Neural crest cell (in vitro differentiated cells): Measurements from ENCODE around the gene SP140. TPM values are rescaled to one million over a fixed set of nuclear protein-coding genes. Genes with fewer than 3 reads are reported as not detected.
"Not testable (repeated sequence)": the region's sequence is repeated elsewhere in the genome, so short reads cannot be mapped to it uniquely, and the experiment has no call there.

Experiments used
- DNase-seq: peaks from one replicate; pipeline ENCODE4 v3.0.0; 2021; ENCODE audit warnings: low read depth, mixed read lengths, low spot score
- H3K27ac Mint-ChIP-seq: one replicate; pipeline ENCODE4 v1.8.0; 2021; ENCODE audit warnings: mild to moderate bottlenecking, mixed read lengths; ENCODE audit not compliant: unreplicated experiment
- H3K27me3 Mint-ChIP-seq: 2 replicates; pipeline ENCODE4 v1.8.0; 2021; ENCODE audit warnings: low read depth, mild to moderate bottlenecking, mixed read lengths
- H3K36me3 Mint-ChIP-seq: 2 replicates; pipeline ENCODE4 v1.8.0; 2021; ENCODE audit warnings: low read depth, mild to moderate bottlenecking, mixed read lengths
- H3K4me1 Mint-ChIP-seq: 2 replicates; pipeline ENCODE4 v1.8.0; 2021; ENCODE audit warnings: mixed read lengths
- H3K4me3 Mint-ChIP-seq: one replicate; pipeline ENCODE4 v1.8.0; 2021; ENCODE audit warnings: mild to moderate bottlenecking, mixed read lengths
- H3K9me3 Mint-ChIP-seq: 2 replicates; pipeline ENCODE4 v1.8.0; 2021; ENCODE audit warnings: mixed read lengths
- CTCF ChIP-seq: fragments of 200-600 bp; sonication (generic); conservative IDR thresholded peaks from 2 replicates; pipeline ENCODE4 v1.5.0; 2021; ENCODE audit warnings: antibody characterized with exemption, mild to moderate bottlenecking
- total RNA-seq: library from RNA; stranded (reverse); gene quantifications from 2 replicates; pipeline ENCODE4 v1.2.1, GENCODE V29; 2021

SP140 gene
- total RNA-seq, 1 donor from 2014 or later: not detected

- H3K36me3 Mint-ChIP-seq: no peaks in the 10 kb centered on the region
- TF ChIP-seq CTCF: no peak
- H3K27me3 Mint-ChIP-seq: peaks cover 4% of the 10 kb centered on the region
- H3K9me3 Mint-ChIP-seq: peaks cover 15% of the 10 kb centered on the region
- no peak for DNase-seq
- no peak overlapping the region for H3K27ac Mint-ChIP-seq
- H3K4me1 Mint-ChIP-seq: peaks cover 6% of the 10 kb centered on the region
- H3K4me3 Mint-ChIP-seq: no peak overlapping the region
Measured at GRCh38 chr2:230256733-230257332, 31.3 kb downstream of the SP140 start.

- H3K9me3 Mint-ChIP-seq: peaks cover 15% of the 10 kb centered on the region
- no peak for TF ChIP-seq CTCF
- H3K4me3 Mint-ChIP-seq: no peak overlapping the region
- peaks cover 6% of the 10 kb centered on the region for H3K4me1 Mint-ChIP-seq
- H3K27ac Mint-ChIP-seq: no peak overlapping the region
- no peak for DNase-seq
- H3K27me3 Mint-ChIP-seq: peaks cover 7% of the 10 kb centered on the region
- H3K36me3 Mint-ChIP-seq: no peaks in the 10 kb centered on the region
Measured at GRCh38 chr2:230258483-230258882, 32.9 kb downstream of the SP140 start.

GRCh38 chr2:230262246-230262645, 36.7 kb downstream of the SP140 start:
- peaks cover 4% of the 10 kb centered on the region for H3K4me1 Mint-ChIP-seq
- no peak overlapping the region for H3K27ac Mint-ChIP-seq
- H3K9me3 Mint-ChIP-seq: peaks cover 15% of the 10 kb centered on the region
- no peak for DNase-seq
- H3K36me3 Mint-ChIP-seq: no peaks in the 10 kb centered on the region
- H3K27me3 Mint-ChIP-seq: peaks cover 7% of the 10 kb centered on the region
- H3K4me3 Mint-ChIP-seq: no peak overlapping the region
- no peak for TF ChIP-seq CTCF

- not testable (repeated sequence) for H3K36me3 Mint-ChIP-seq, H3K4me3 Mint-ChIP-seq, H3K27me3 Mint-ChIP-seq, H3K27ac Mint-ChIP-seq, DNase-seq, H3K4me1 Mint-ChIP-seq
- H3K9me3 Mint-ChIP-seq: peaks cover 12% of the 10 kb centered on the region
Measured at GRCh38 chr2:230264945-230265344, 39.4 kb downstream of the SP140 start.

- peaks cover 6% of the 10 kb centered on the region for H3K27me3 Mint-ChIP-seq
- no peaks in the 10 kb centered on the region for H3K9me3 Mint-ChIP-seq
- TF ChIP-seq CTCF: no peak
- H3K4me3 Mint-ChIP-seq: no peak overlapping the region
- H3K27ac Mint-ChIP-seq: no peak overlapping the region
- no peaks in the 10 kb centered on the region for H3K36me3 Mint-ChIP-seq
- DNase-seq: no peak
- H3K4me1 Mint-ChIP-seq: peaks cover 8% of the 10 kb centered on the region
Measured at GRCh38 chr2:230266638-230267037, 41.1 kb downstream of the SP140 start.

- Mint-ChIP-seq H3K27me3 (peaks cover 6% of the 10 kb centered on the region), H3K4me1 (peaks cover 8% of the 10 kb centered on the region), H3K36me3 (no peaks in the 10 kb centered on the region), H3K27ac (no peak overlapping the region), H3K4me3 (no peak overlapping the region), H3K9me3 (no peaks in the 10 kb centered on the region)
- TF ChIP-seq CTCF: no peak
- DNase-seq: no peak
Measured at GRCh38 chr2:230267059-230267458, 41.5 kb downstream of the SP140 start.
